Measurements from ENCODE around the gene SLC37A1.
A peak's percentile ranks its signal among the peaks of the same experiment; 100 is the strongest.

SLC37A1 gene

DNA sequence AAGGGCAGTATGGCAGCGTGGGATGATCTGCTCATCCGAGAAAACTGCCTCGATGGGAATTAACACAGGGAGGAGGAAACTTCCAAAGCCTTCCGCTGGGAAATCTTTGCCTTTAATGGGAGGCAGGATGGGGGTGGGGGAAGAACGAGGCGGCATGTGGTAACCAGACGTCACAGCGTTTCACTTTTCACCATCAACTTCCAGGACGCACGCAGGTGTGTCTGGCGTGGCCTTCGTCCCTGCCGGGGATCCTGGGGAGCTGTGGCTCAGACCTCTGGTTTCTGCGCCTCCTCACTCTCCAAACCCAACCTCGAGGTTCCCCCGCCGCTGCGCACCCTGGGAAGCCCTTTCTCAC lies 17.9 kb upstream of the SLC37A1 start:
- no peak for TF ChIP-seq REST (IDR thresholded peaks at IDR 0.05; ENCODE audit: insufficient replicate concordance, low read depth)
- no peak for TF ChIP-seq GABPA (IDR thresholded peaks at IDR 0.05; ENCODE audit: low read depth)
- no peak for TF ChIP-seq POLR2AphosphoS5 (IDR thresholded peaks at IDR 0.05; ENCODE audit: low read depth)
- TF ChIP-seq, protein P1, sequence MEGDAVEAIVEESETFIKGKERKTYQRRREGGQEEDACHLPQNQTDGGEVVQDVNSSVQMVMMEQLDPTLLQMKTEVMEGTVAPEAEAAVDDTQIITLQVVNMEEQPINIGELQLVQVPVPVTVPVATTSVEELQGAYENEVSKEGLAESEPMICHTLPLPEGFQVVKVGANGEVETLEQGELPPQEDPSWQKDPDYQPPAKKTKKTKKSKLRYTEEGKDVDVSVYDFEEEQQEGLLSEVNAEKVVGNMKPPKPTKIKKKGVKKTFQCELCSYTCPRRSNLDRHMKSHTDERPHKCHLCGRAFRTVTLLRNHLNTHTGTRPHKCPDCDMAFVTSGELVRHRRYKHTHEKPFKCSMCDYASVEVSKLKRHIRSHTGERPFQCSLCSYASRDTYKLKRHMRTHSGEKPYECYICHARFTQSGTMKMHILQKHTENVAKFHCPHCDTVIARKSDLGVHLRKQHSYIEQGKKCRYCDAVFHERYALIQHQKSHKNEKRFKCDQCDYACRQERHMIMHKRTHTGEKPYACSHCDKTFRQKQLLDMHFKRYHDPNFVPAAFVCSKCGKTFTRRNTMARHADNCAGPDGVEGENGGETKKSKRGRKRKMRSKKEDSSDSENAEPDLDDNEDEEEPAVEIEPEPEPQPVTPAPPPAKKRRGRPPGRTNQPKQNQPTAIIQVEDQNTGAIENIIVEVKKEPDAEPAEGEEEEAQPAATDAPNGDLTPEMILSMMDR (IDR thresholded peaks at IDR 0.05; ENCODE audit: insufficient read depth, low read length) = no peak
- TF ChIP-seq SPI1 (IDR thresholded peaks at IDR 0.05; ENCODE audit: borderline replicate concordance, low read depth) = no peak
- DNase-seq (ENCODE audit: low read depth in 1 of 2, low spot score in 1 of 2) = no peak
- Histone ChIP-seq H3K27ac (replicated peaks) (no peak overlapping the region), H3K4me3 (replicated peaks; ENCODE audit: insufficient read depth, low read length) (peak overlapping the region; percentile 63), H3K27me3 (ENCODE audit: insufficient read depth, poor library complexity, severe bottlenecking) (peaks cover 8% of the 10 kb centered on the region)

DNA sequence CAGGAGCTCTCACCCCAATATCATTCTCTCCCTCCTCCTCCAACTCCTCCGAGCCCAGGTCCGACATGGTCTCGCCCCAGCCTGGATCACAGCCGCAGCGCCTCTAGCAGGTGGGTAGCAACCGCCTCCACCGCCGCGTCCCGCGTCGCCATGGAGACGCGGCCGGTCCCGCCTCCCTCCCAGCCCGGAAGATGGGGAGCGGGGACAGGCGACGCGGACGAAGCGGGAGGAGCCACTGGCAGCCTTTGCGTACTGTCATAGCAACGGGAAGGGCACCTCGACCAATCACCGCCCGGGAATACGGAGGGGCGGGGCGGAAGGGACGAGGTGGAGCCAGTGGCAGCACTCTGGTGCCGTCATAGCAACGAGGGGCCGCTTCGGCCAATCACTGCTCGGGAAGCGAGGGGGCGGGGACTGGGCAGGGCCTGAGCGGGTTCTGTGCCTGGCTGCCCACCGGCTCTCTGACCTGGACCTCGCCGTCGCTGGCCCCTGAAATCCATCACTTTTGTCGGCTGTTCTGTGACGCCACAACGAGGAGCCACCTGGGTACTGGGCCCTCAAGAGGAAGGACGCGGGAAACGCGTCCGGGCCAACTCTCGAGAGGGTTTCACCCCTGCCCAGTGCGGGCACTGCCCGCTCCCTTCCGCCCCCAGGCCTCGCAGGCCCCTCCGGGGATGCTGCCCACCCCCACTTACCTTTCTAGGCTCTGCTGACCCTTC lies 17.4 kb upstream of the SLC37A1 start, which contains the start of gene RSPH1:
RSPH1 (minus strand) TSS at position 105 of the 719 bp plus-strand sequence; CDS start at position 67, 38 bp downstream.
- Histone ChIP-seq H3K27ac (replicated peaks) (peak within 1 kb of the TSS; percentile 44), H3K4me3 (replicated peaks; ENCODE audit: insufficient read depth, low read length) (peak within 1 kb of the TSS; percentile 63), H3K27me3 (ENCODE audit: insufficient read depth, poor library complexity, severe bottlenecking) (peaks cover 8% of the 10 kb centered on the region)
- peak; percentile 96 to 99 for DNase-seq (ENCODE audit: low read depth in 1 of 2, low spot score in 1 of 2)
- no peak for TF ChIP-seq SPI1 (IDR thresholded peaks at IDR 0.05; ENCODE audit: borderline replicate concordance, low read depth)
- TF ChIP-seq, protein P1 (IDR thresholded peaks at IDR 0.05; ENCODE audit: insufficient read depth, low read length) = no peak
- TF ChIP-seq REST (IDR thresholded peaks at IDR 0.05; ENCODE audit: insufficient replicate concordance, low read depth) = no peak
- no peak for TF ChIP-seq POLR2AphosphoS5 (IDR thresholded peaks at IDR 0.05; ENCODE audit: low read depth)
- TF ChIP-seq GABPA (IDR thresholded peaks at IDR 0.05; ENCODE audit: low read depth) = no peak

GRCh38 chr21:42496839-42497202 lies 16.8 kb upstream of the SLC37A1 start:
- DNase-seq (ENCODE audit: low read depth in 1 of 2, low spot score in 1 of 2) = no peak
- H3K27ac ChIP-seq (replicated peaks) = peak overlapping the region; percentile 44
- peak overlapping the region; percentile 63 for H3K4me3 ChIP-seq (replicated peaks; ENCODE audit: insufficient read depth, low read length)
- TF ChIP-seq REST (IDR thresholded peaks at IDR 0.05; ENCODE audit: insufficient replicate concordance, low read depth) (no peak), POLR2AphosphoS5 (IDR thresholded peaks at IDR 0.05; ENCODE audit: low read depth) (no peak), SPI1 (IDR thresholded peaks at IDR 0.05; ENCODE audit: borderline replicate concordance, low read depth) (no peak), GABPA (IDR thresholded peaks at IDR 0.05; ENCODE audit: low read depth) (no peak)
- TF ChIP-seq, protein P1 (IDR thresholded peaks at IDR 0.05; ENCODE audit: insufficient read depth, low read length) = no peak
- H3K27me3 ChIP-seq (ENCODE audit: insufficient read depth, poor library complexity, severe bottlenecking) = peaks cover 8% of the 10 kb centered on the region
